Chondrocyte (in vitro differentiated cells): Measurements from ENCODE around the gene HHLA2. TPM values are rescaled to one million over a fixed set of nuclear protein-coding genes. Genes with fewer than 3 reads are reported as not detected.

Source experiments
- DNase-seq: peaks from one replicate; pipeline ENCODE4 v3.0.0; 2021; ENCODE audit warnings: mixed read lengths, low spot score
- H3K27ac Mint-ChIP-seq: one replicate; pipeline ENCODE4 v1.8.0; 2021; ENCODE audit warnings: mild to moderate bottlenecking, moderate library complexity, mixed read lengths; ENCODE audit not compliant: unreplicated experiment
- H3K27me3 Mint-ChIP-seq: 2 replicates; pipeline ENCODE4 v1.8.0; 2021; ENCODE audit warnings: low read depth, mixed read lengths
- H3K36me3 Mint-ChIP-seq: 2 replicates; pipeline ENCODE4 v1.8.0; 2021; ENCODE audit warnings: low read depth, mixed read lengths
- H3K4me1 Mint-ChIP-seq: 2 replicates; pipeline ENCODE4 v1.8.0; 2021; ENCODE audit warnings: low read depth, mild to moderate bottlenecking, mixed read lengths
- H3K4me3 Mint-ChIP-seq: one replicate; pipeline ENCODE4 v1.8.0; 2021; ENCODE audit warnings: mild to moderate bottlenecking, moderate library complexity, mixed read lengths; ENCODE audit not compliant: unreplicated experiment
- H3K9me3 Mint-ChIP-seq: 2 replicates; pipeline ENCODE4 v1.8.0; 2021; ENCODE audit warnings: low read depth, mixed read lengths
- total RNA-seq: library from RNA; stranded (reverse); gene quantifications from 3 replicates; pipeline ENCODE4 v1.2.1, GENCODE V29; 2021
- TF ChIP-seq, protein P1 (sequence below): fragments of 200-600 bp; sonication (generic); IDR thresholded peaks from 2 replicates; pipeline ENCODE4 v1.5.0; 2021; ENCODE audit warnings: antibody characterized with exemption, mild to moderate bottlenecking, moderate library complexity

The HHLA2 gene
- total RNA-seq, 1 donor from 2014 or later, result not detected

DNA sequence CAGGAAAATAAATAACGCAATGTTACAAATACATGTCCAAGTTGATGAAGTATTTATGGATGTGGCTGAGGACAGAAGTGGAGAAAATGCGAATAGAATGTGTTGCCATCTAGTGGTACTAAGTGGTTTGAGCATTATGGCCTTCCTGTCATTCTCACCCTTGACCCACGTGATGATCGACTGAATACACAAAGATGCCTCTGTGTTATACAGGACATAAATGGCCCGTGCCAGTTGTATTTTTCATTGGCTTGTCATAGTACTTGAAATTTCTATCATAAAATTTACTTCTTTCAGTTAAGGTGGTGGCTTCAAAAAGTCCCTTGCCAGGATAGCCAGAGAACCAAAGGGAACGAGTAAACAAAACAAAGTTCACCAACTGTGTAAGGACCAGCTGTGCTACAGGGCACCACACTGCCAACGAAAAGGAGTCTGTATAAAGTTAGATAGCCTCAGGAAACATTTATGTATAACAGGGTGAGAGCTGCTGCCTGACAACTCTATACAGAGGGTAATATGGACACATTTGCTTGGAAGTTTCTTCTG lies 110.4 kb downstream of the HHLA2 start:
- no peaks in the 10 kb centered on the region for H3K36me3 Mint-ChIP-seq
- no peaks in the 10 kb centered on the region for H3K27me3 Mint-ChIP-seq
- no peaks in the 10 kb centered on the region for H3K9me3 Mint-ChIP-seq
- TF ChIP-seq, protein P1, sequence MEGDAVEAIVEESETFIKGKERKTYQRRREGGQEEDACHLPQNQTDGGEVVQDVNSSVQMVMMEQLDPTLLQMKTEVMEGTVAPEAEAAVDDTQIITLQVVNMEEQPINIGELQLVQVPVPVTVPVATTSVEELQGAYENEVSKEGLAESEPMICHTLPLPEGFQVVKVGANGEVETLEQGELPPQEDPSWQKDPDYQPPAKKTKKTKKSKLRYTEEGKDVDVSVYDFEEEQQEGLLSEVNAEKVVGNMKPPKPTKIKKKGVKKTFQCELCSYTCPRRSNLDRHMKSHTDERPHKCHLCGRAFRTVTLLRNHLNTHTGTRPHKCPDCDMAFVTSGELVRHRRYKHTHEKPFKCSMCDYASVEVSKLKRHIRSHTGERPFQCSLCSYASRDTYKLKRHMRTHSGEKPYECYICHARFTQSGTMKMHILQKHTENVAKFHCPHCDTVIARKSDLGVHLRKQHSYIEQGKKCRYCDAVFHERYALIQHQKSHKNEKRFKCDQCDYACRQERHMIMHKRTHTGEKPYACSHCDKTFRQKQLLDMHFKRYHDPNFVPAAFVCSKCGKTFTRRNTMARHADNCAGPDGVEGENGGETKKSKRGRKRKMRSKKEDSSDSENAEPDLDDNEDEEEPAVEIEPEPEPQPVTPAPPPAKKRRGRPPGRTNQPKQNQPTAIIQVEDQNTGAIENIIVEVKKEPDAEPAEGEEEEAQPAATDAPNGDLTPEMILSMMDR, result peak; percentile 81
- H3K4me3 Mint-ChIP-seq, result no peak overlapping the region
- H3K27ac Mint-ChIP-seq, result no peak overlapping the region
- DNase-seq, result no peak
- H3K4me1 Mint-ChIP-seq, result peaks cover 35% of the 10 kb centered on the region

DNA sequence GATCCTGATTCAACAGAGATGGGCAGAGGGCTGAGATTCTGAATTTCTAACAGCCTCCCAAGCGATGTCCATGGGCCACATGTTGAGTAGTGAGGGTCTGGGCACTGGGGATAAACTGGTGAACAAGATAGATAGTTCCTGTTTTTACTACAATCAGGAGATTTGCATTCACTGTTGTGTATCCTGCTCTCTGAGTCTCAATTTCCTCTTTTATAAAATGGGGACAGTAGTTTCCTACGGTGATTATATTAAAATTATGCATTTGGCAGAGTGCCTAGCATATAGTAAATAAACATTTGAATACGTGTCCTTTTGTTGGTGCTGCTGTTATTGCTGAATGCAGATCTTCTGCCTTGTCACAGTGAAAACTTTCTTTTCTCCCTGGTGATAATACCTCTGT lies 111.5 kb downstream of the HHLA2 start:
- H3K27ac Mint-ChIP-seq, result no peak overlapping the region
- DNase-seq, result no peak
- peaks cover 35% of the 10 kb centered on the region for H3K4me1 Mint-ChIP-seq
- TF ChIP-seq, protein P1, result no peak
- no peaks in the 10 kb centered on the region for H3K9me3 Mint-ChIP-seq
- no peak overlapping the region for H3K4me3 Mint-ChIP-seq
- H3K36me3 Mint-ChIP-seq, result no peaks in the 10 kb centered on the region
- no peaks in the 10 kb centered on the region for H3K27me3 Mint-ChIP-seq

DNA sequence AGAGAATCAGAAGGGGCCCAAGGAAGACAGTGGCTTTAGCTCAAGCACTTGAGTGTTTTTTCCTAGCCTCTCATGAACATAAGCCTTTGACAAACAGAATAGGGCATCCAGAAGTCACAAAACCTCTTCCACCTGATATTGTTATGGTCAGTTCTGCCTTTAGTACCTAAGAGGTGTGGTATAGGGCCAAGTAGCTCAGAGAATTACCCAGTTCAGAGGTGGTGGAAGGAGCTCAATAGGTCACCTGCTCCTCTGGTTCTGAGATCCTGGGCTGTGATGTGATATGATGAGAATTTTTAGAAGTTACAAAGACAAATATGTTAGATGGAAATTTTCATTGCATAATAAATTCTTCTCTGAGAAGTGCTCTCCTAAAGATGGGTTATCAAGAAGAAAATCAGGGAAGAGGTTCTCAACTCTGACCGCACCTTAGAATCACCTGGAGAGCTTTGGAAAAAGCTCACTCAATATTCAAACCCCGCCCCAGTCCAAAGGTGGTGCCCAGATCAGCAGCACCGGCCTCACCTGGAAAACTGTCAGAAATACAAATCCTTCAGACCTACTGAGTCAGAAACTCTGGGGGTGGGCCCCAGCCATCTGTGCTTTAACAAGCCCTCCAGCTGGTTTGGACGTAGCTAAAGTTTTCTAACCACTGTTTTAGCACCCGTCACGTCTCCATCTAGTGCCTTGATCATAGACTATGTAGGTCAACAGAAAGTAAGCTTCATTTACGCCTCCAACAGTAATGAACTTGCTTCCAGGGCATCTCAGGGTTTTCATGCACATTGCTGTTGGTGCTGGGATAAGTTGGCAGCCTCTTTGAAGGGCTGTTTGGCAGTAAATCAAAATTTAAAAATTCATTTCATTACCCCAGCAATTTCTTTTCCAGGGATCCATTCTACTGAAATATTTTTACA lies 112.8 kb downstream of the HHLA2 start:
- peak; percentile 35 for DNase-seq
- Mint-ChIP-seq H3K27me3 (no peaks in the 10 kb centered on the region), H3K9me3 (no peaks in the 10 kb centered on the region), H3K4me3 (no peak overlapping the region), H3K36me3 (no peaks in the 10 kb centered on the region), H3K27ac (no peak overlapping the region), H3K4me1 (peaks cover 24% of the 10 kb centered on the region)
- TF ChIP-seq, protein P1, result no peak

- no peaks in the 10 kb centered on the region for H3K36me3 Mint-ChIP-seq
- no peak for DNase-seq
- no peaks in the 10 kb centered on the region for H3K27me3 Mint-ChIP-seq
- TF ChIP-seq, protein P1, result no peak
- H3K4me3 Mint-ChIP-seq, result no peak overlapping the region
- no peaks in the 10 kb centered on the region for H3K9me3 Mint-ChIP-seq
- H3K27ac Mint-ChIP-seq, result no peak overlapping the region
- H3K4me1 Mint-ChIP-seq, result peaks cover 18% of the 10 kb centered on the region
Observed at GRCh38 chr3:108409800-108410178, 113.4 kb downstream of the HHLA2 start.

GRCh38 chr3:108410531-108410984 lies 114.2 kb downstream of the HHLA2 start:
- DNase-seq, result peak; percentile 76
- no peaks in the 10 kb centered on the region for H3K9me3 Mint-ChIP-seq
- TF ChIP-seq, protein P1, result no peak
- H3K27ac Mint-ChIP-seq, result no peak overlapping the region
- H3K4me1 Mint-ChIP-seq, result peaks cover 14% of the 10 kb centered on the region
- H3K4me3 Mint-ChIP-seq, result no peak overlapping the region
- no peaks in the 10 kb centered on the region for H3K27me3 Mint-ChIP-seq
- H3K36me3 Mint-ChIP-seq, result no peaks in the 10 kb centered on the region
